ENCODE results near the gene GPR135.

Gene GPR135

GRCh38 chr14:59422069-59422881 lies 42.9 kb downstream of the GPR135 start:
- DNase-seq (ENCODE audit: low spot score): no peak

GRCh38 chr14:59419303-59419702 lies 45.9 kb downstream of the GPR135 start:
- no peak for DNase-seq (ENCODE audit: low spot score)

- DNase-seq (ENCODE audit: low spot score): no peak
These were observed 47.9 kb downstream of the GPR135 start for GRCh38 chr14:59417311-59417710.

GRCh38 chr14:59415836-59416602 lies 49.2 kb downstream of the GPR135 start:
- DNase-seq (ENCODE audit: low spot score): no peak

Measured in RKO (cell line).